ENCODE results near the gene MLYCD. TPM values are rescaled to one million over a fixed set of nuclear protein-coding genes. Genes with fewer than 3 reads are reported as not detected.

The MLYCD gene
- total and polyA plus RNA-seq, 2 experiments from 2014 or later = 3.2 to 7.2 TPM

DNA sequence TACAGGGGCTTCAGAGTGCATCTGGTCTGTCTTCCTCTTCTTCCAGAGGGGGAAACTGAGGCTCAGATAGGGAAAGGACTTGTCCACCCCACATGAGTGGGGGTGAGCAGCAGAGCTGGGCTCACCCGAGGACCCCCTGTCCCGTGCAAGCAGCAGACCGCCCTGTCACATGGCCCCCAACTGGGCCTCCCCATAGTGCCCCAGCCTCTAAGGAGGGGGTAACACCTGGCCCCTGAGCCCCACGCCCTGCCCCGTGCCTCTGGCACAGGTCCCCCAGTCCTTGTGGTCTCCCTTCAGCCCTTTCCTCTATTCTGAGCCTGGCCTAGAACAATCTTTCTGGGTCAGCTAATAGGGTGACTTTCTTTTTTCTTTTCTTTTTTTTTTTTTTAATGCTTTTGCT lies 62.7 kb downstream of the MLYCD start (continued):
- TF ChIP-seq, protein P1, sequence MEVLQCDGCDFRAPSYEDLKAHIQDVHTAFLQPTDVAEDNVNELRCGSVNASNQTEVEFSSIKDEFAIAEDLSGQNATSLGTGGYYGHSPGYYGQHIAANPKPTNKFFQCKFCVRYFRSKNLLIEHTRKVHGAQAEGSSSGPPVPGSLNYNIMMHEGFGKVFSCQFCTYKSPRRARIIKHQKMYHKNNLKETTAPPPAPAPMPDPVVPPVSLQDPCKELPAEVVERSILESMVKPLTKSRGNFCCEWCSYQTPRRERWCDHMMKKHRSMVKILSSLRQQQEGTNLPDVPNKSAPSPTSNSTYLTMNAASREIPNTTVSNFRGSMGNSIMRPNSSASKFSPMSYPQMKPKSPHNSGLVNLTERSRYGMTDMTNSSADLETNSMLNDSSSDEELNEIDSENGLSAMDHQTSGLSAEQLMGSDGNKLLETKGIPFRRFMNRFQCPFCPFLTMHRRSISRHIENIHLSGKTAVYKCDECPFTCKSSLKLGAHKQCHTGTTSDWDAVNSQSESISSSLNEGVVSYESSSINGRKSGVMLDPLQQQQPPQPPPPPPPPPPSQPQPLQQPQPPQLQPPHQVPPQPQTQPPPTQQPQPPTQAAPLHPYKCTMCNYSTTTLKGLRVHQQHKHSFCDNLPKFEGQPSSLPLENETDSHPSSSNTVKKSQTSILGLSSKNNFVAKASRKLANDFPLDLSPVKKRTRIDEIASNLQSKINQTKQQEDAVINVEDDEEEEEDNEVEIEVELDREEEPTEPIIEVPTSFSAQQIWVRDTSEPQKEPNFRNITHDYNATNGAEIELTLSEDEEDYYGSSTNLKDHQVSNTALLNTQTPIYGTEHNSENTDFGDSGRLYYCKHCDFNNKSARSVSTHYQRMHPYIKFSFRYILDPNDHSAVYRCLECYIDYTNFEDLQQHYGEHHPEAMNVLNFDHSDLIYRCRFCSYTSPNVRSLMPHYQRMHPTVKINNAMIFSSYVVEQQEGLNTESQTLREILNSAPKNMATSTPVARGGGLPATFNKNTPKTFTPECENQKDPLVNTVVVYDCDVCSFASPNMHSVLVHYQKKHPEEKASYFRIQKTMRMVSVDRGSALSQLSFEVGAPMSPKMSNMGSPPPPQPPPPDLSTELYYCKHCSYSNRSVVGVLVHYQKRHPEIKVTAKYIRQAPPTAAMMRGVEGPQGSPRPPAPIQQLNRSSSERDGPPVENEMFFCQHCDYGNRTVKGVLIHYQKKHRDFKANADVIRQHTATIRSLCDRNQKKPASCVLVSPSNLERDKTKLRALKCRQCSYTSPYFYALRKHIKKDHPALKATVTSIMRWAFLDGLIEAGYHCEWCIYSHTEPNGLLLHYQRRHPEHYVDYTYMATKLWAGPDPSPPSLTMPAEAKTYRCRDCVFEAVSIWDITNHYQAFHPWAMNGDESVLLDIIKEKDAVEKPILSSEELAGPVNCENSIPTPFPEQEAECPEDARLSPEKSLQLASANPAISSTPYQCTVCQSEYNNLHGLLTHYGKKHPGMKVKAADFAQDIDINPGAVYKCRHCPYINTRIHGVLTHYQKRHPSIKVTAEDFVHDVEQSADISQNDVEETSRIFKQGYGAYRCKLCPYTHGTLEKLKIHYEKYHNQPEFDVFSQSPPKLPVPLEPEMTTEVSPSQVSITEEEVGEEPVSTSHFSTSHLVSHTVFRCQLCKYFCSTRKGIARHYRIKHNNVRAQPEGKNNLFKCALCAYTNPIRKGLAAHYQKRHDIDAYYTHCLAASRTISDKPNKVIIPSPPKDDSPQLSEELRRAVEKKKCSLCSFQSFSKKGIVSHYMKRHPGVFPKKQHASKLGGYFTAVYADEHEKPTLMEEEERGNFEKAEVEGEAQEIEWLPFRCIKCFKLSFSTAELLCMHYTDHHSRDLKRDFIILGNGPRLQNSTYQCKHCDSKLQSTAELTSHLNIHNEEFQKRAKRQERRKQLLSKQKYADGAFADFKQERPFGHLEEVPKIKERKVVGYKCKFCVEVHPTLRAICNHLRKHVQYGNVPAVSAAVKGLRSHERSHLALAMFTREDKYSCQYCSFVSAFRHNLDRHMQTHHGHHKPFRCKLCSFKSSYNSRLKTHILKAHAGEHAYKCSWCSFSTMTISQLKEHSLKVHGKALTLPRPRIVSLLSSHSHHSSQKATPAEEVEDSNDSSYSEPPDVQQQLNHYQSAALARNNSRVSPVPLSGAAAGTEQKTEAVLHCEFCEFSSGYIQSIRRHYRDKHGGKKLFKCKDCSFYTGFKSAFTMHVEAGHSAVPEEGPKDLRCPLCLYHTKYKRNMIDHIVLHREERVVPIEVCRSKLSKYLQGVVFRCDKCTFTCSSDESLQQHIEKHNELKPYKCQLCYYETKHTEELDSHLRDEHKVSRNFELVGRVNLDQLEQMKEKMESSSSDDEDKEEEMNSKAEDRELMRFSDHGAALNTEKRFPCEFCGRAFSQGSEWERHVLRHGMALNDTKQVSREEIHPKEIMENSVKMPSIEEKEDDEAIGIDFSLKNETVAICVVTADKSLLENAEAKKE (CRISPR knock-in tag; IDR thresholded peaks at IDR 0.05) = no peak

DNA sequence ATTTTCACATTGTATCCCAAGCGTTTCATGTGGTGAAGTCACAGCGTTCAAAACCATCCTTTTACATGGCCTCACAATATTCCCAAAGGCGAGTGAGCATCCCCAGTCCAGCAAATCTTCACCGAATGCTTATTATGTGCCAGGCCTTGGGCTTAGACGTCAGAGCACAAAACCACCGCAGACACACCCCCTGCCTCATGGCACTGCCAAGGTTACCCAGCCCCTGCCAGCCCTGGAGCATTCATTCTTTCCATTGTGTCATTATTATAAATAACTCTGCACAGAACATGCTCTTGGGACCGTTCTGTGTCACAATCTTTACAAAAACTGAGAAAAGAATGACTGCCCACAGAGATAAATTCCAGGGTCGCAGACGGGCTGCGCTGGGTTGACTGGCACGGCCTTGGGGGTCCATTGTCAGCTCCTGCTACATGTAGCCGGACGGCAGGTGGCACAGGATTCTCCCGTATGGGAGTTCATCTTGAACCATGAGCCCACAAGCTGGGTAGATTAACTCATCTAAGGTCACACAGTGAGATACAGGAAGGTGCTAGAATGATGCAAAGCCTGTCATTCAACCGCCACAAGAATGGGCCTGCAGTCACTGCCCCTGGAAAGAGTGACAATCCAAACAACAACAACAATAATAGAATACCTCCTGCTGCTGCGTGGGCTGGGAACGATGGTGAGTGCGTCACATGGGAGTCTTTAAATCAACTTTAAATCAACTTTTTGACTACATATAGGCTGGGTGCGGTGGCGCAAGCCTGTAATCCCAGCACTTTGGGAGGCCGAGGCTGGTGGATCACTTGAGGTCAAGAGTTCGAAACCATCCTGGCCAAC lies 64.6 kb downstream of the MLYCD start:
- Histone ChIP-seq H3K27me3 (ENCODE audit: insufficient read depth) (no peaks in the 10 kb centered on the region), H3K36me3 (ENCODE audit: insufficient read depth) (no peaks in the 10 kb centered on the region), H3F3A (replicated peaks; ENCODE audit: low read depth) (no peaks in the 10 kb centered on the region), H3K79me2 (replicated peaks; ENCODE audit: insufficient read depth) (no peaks in the 10 kb centered on the region), H3K4me3 (no peak overlapping the region), H2AFZ (no peak overlapping the region), H3K4me2 (no peak overlapping the region), H3K27ac (ENCODE audit: low read depth) (no peak overlapping the region), H4K20me1 (replicated peaks; ENCODE audit: insufficient read depth) (no peaks in the 10 kb centered on the region), H3K9me2 (ENCODE audit: insufficient read depth) (no peaks in the 10 kb centered on the region), H3K4me1 (ENCODE audit: insufficient read depth) (no peaks in the 10 kb centered on the region)
- peaks cover 3% of the 10 kb centered on the region; the same call in 2 of the 3 replicates for H3K9me3 Mint-ChIP-seq
- no peak overlapping the region for H3K4me3 Mint-ChIP-seq
- ATAC-seq (no peak), DNase-seq (ENCODE audit: low spot score) (no peak)
- H3K27me3 Mint-ChIP-seq (ENCODE audit: insufficient read depth, low read depth, poor library complexity) = peaks cover 7% of the 10 kb centered on the region
- H3K36me3 Mint-ChIP-seq (ENCODE audit: low read depth) = no peaks in the 10 kb centered on the region
- H3K27ac Mint-ChIP-seq = no peak overlapping the region
- peaks cover 2% of the 10 kb centered on the region; the same call in 2 of the 3 replicates for H3K4me1 Mint-ChIP-seq
- TF ChIP-seq, protein P2, sequence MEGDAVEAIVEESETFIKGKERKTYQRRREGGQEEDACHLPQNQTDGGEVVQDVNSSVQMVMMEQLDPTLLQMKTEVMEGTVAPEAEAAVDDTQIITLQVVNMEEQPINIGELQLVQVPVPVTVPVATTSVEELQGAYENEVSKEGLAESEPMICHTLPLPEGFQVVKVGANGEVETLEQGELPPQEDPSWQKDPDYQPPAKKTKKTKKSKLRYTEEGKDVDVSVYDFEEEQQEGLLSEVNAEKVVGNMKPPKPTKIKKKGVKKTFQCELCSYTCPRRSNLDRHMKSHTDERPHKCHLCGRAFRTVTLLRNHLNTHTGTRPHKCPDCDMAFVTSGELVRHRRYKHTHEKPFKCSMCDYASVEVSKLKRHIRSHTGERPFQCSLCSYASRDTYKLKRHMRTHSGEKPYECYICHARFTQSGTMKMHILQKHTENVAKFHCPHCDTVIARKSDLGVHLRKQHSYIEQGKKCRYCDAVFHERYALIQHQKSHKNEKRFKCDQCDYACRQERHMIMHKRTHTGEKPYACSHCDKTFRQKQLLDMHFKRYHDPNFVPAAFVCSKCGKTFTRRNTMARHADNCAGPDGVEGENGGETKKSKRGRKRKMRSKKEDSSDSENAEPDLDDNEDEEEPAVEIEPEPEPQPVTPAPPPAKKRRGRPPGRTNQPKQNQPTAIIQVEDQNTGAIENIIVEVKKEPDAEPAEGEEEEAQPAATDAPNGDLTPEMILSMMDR (conservative IDR thresholded peaks at IDR 0.05; ENCODE audit: low read depth in 2 of 2) = no peak
- TF ChIP-seq, protein P3, sequence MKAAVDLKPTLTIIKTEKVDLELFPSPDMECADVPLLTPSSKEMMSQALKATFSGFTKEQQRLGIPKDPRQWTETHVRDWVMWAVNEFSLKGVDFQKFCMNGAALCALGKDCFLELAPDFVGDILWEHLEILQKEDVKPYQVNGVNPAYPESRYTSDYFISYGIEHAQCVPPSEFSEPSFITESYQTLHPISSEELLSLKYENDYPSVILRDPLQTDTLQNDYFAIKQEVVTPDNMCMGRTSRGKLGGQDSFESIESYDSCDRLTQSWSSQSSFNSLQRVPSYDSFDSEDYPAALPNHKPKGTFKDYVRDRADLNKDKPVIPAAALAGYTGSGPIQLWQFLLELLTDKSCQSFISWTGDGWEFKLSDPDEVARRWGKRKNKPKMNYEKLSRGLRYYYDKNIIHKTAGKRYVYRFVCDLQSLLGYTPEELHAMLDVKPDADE (IDR thresholded peaks at IDR 0.05) = no peak
- TF ChIP-seq CREB1 (CRISPR knock-in tag; IDR thresholded peaks at IDR 0.05; ENCODE audit: low read depth) (no peak), NANOG (IDR thresholded peaks at IDR 0.05; ENCODE audit: borderline replicate concordance) (no peak), EZH2phosphoT487 (IDR thresholded peaks at IDR 0.05; ENCODE audit: unreplicated experiment) (no peak), ZNF331 (CRISPR knock-in tag; IDR thresholded peaks at IDR 0.05; ENCODE audit: low read depth) (no peak), EZH2 (IDR thresholded peaks at IDR 0.05; ENCODE audit: low read depth, unreplicated experiment) (no peak), POLR2AphosphoS5 (IDR thresholded peaks at IDR 0.05; ENCODE audit: low read depth) (no peak), JUNB (IDR thresholded peaks at IDR 0.05; ENCODE audit: unreplicated experiment) (no peak), ZNF114 (CRISPR knock-in tag; IDR thresholded peaks at IDR 0.05) (no peak)
- TF ChIP-seq, protein P4, sequence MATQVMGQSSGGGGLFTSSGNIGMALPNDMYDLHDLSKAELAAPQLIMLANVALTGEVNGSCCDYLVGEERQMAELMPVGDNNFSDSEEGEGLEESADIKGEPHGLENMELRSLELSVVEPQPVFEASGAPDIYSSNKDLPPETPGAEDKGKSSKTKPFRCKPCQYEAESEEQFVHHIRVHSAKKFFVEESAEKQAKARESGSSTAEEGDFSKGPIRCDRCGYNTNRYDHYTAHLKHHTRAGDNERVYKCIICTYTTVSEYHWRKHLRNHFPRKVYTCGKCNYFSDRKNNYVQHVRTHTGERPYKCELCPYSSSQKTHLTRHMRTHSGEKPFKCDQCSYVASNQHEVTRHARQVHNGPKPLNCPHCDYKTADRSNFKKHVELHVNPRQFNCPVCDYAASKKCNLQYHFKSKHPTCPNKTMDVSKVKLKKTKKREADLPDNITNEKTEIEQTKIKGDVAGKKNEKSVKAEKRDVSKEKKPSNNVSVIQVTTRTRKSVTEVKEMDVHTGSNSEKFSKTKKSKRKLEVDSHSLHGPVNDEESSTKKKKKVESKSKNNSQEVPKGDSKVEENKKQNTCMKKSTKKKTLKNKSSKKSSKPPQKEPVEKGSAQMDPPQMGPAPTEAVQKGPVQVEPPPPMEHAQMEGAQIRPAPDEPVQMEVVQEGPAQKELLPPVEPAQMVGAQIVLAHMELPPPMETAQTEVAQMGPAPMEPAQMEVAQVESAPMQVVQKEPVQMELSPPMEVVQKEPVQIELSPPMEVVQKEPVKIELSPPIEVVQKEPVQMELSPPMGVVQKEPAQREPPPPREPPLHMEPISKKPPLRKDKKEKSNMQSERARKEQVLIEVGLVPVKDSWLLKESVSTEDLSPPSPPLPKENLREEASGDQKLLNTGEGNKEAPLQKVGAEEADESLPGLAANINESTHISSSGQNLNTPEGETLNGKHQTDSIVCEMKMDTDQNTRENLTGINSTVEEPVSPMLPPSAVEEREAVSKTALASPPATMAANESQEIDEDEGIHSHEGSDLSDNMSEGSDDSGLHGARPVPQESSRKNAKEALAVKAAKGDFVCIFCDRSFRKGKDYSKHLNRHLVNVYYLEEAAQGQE (IDR thresholded peaks at IDR 0.05; ENCODE audit: unreplicated experiment) = no peak

Data from GM23338 (cell line).